SK-N-SH treated with all-trans-retinoic acid at 6 μM for 48 hours (cell line): ENCODE measurements around the gene PTGES3L.

Experiments used
- ATAC-seq: fragments of 200-7000 bp; cut with Tn5 transposase; 3 replicates; pipeline ENCODE4 v1.9.1; 2020; ENCODE audit warnings: mild to moderate bottlenecking, moderate library complexity
- ARNTL ChIP-seq: fragments of 450-650 bp; formaldehyde crosslinking; IDR thresholded peaks from 2 replicates; pipeline ENCODE4 v1.5.0; 2020; ENCODE audit warnings: low read depth, mild to moderate bottlenecking, moderate library complexity, borderline replicate concordance
- BACH2 ChIP-seq: fragments of 250-450 bp; sonication (Bioruptor Pico); IDR thresholded peaks from 2 replicates; pipeline ENCODE4 v1.9.0; 2021; ENCODE audit warnings: mild to moderate bottlenecking, borderline replicate concordance
- CSDC2 ChIP-seq: fragments of 250-450 bp; sonication (Bioruptor Pico); IDR thresholded peaks from 2 replicates; pipeline ENCODE4 v1.5.0; 2020; ENCODE audit warnings: mild to moderate bottlenecking, moderate library complexity
- GLIS3 ChIP-seq: fragments of 250-450 bp; sonication (Bioruptor Pico); IDR thresholded peaks from 2 replicates; pipeline ENCODE4 v1.5.0; 2020; ENCODE audit warnings: mild to moderate bottlenecking, moderate library complexity
- OSR1 ChIP-seq: fragments of 250-450 bp; sonication (Bioruptor Pico); IDR thresholded peaks from 2 replicates; pipeline ENCODE4 v1.8.0; 2022; ENCODE audit warnings: moderate library complexity, mild to moderate bottlenecking, inconsistent platforms
- POU6F1 ChIP-seq: fragments of 250-450 bp; sonication (Bioruptor Pico); IDR thresholded peaks from 2 replicates; pipeline ENCODE4 v1.8.0; 2021; ENCODE audit warnings: low read depth, mild to moderate bottlenecking, moderate library complexity, borderline replicate concordance
- PPARA ChIP-seq: fragments of 250-450 bp; sonication (Bioruptor Pico); IDR thresholded peaks from 2 replicates; pipeline ENCODE4 v1.5.0; 2020; ENCODE audit warnings: mild to moderate bottlenecking, borderline replicate concordance
- RARB ChIP-seq: fragments of 250-450 bp; sonication (Bioruptor Pico); IDR thresholded peaks from 2 replicates; pipeline ENCODE4 v1.8.0; 2021; ENCODE audit warnings: mild to moderate bottlenecking, moderate library complexity
- SNAI2 ChIP-seq: fragments of 250-450 bp; sonication (Bioruptor Pico); IDR thresholded peaks from 2 replicates; pipeline ENCODE4 v1.5.0; 2020; ENCODE audit warnings: mild to moderate bottlenecking, moderate library complexity
- TCF4 ChIP-seq: fragments of 250-450 bp; sonication (Bioruptor Pico); IDR thresholded peaks from 2 replicates; pipeline ENCODE4 v1.8.0; 2021; ENCODE audit warnings: mild to moderate bottlenecking, moderate library complexity, borderline replicate concordance
- TOX ChIP-seq: fragments of 250-450 bp; sonication (Bioruptor Pico); IDR thresholded peaks from 2 replicates; pipeline ENCODE4 v1.8.0; 2021; ENCODE audit warnings: mild to moderate bottlenecking, moderate library complexity, borderline replicate concordance
- ZC3H10 ChIP-seq: fragments of 250-450 bp; sonication (Bioruptor Pico); IDR thresholded peaks from 2 replicates; pipeline ENCODE4 v1.5.1; 2021; ENCODE audit warnings: mild to moderate bottlenecking, moderate library complexity
- ZFP30 ChIP-seq: fragments of 450-650 bp; formaldehyde crosslinking; IDR thresholded peaks from 2 replicates; pipeline ENCODE4 v1.5.0; 2022; ENCODE audit warnings: mild to moderate bottlenecking, moderate library complexity
- ZNF565 ChIP-seq: fragments of 450-650 bp; formaldehyde crosslinking; conservative IDR thresholded peaks from 2 replicates; pipeline ENCODE4 v1.5.0; 2020; ENCODE audit warnings: low read depth, mild to moderate bottlenecking, moderate library complexity
- ZNF70 ChIP-seq: fragments of 450-650 bp; formaldehyde crosslinking; IDR thresholded peaks from 2 replicates; pipeline ENCODE4 v1.5.0; 2020; ENCODE audit warnings: mild to moderate bottlenecking, moderate library complexity
- ZNF8 ChIP-seq: fragments of 450-650 bp; formaldehyde crosslinking; IDR thresholded peaks from 2 replicates; pipeline ENCODE4 v1.5.0; 2020; ENCODE audit warnings: mild to moderate bottlenecking, moderate library complexity
- TF ChIP-seq, protein P1 (sequence below): fragments of 250-450 bp; sonication (Bioruptor Pico); IDR thresholded peaks from 2 replicates; pipeline ENCODE4 v1.5.0; 2020; ENCODE audit warnings: mild to moderate bottlenecking, moderate library complexity

Gene PTGES3L

GRCh38 chr17:43018008-43018853 is 38.4 kb upstream of the PTGES3L start:
- TF ChIP-seq GLIS3, result no peak
- no peak for TF ChIP-seq ZC3H10 (CRISPR knock-in tag)
- TF ChIP-seq, protein P1, sequence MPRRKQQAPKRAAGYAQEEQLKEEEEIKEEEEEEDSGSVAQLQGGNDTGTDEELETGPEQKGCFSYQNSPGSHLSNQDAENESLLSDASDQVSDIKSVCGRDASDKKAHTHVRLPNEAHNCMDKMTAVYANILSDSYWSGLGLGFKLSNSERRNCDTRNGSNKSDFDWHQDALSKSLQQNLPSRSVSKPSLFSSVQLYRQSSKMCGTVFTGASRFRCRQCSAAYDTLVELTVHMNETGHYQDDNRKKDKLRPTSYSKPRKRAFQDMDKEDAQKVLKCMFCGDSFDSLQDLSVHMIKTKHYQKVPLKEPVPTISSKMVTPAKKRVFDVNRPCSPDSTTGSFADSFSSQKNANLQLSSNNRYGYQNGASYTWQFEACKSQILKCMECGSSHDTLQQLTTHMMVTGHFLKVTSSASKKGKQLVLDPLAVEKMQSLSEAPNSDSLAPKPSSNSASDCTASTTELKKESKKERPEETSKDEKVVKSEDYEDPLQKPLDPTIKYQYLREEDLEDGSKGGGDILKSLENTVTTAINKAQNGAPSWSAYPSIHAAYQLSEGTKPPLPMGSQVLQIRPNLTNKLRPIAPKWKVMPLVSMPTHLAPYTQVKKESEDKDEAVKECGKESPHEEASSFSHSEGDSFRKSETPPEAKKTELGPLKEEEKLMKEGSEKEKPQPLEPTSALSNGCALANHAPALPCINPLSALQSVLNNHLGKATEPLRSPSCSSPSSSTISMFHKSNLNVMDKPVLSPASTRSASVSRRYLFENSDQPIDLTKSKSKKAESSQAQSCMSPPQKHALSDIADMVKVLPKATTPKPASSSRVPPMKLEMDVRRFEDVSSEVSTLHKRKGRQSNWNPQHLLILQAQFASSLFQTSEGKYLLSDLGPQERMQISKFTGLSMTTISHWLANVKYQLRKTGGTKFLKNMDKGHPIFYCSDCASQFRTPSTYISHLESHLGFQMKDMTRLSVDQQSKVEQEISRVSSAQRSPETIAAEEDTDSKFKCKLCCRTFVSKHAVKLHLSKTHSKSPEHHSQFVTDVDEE (CRISPR knock-in tag), result no peak
- TF ChIP-seq POU6F1, result no peak
- TF ChIP-seq ZFP30 (CRISPR knock-in tag), result no peak
- no peak for TF ChIP-seq CSDC2 (CRISPR knock-in tag)
- no peak for TF ChIP-seq OSR1 (CRISPR knock-in tag)
- no peak for TF ChIP-seq SNAI2
- TF ChIP-seq RARB (CRISPR knock-in tag), result no peak
- no peak for TF ChIP-seq TOX (CRISPR knock-in tag)
- no peak for TF ChIP-seq BACH2 (CRISPR knock-in tag)
- no peak for TF ChIP-seq ZNF8 (CRISPR knock-in tag)
- TF ChIP-seq ZNF70 (CRISPR knock-in tag), result no peak
- no peak for TF ChIP-seq ZNF565 (CRISPR knock-in tag)
- ATAC-seq, result no peak

DNA sequence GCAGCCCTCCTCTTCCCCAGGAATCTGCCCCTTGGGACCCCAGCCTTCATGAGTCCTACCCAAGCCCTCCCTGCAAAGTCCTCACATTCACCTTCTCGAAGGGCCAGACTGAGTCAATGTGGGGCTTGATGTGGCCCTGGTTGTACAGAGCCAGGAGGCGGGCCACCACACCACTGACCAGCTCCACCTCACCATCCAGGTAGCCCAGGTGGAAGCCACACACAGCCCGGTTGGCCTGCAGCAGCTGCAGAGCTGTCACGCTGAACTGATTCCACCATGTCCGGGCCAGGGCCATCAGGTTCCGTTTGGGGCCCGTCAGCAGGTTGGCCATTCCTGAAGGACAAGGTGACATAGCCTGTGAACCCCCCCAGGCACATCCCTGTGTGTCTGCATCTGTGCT is 36.3 kb upstream of the PTGES3L start:
- TF ChIP-seq GLIS3, result no peak
- no peak for ATAC-seq

- TF ChIP-seq, protein P1 (CRISPR knock-in tag), result no peak
- TF ChIP-seq BACH2 (CRISPR knock-in tag) (no peak), GLIS3 (no peak), TCF4 (CRISPR knock-in tag) (no peak), ZNF70 (CRISPR knock-in tag) (no peak), PPARA (CRISPR knock-in tag) (no peak), TOX (CRISPR knock-in tag) (no peak), OSR1 (CRISPR knock-in tag) (no peak), ZC3H10 (CRISPR knock-in tag) (no peak), SNAI2 (no peak), ZNF565 (CRISPR knock-in tag) (no peak), POU6F1 (no peak), ARNTL (CRISPR knock-in tag) (no peak)
- ATAC-seq, result no peak
Measured at GRCh38 chr17:43015579-43015978, 35.7 kb upstream of the PTGES3L start.
